Measurements from ENCODE around the gene OR5K2.

- TF ChIP-seq, protein P1, sequence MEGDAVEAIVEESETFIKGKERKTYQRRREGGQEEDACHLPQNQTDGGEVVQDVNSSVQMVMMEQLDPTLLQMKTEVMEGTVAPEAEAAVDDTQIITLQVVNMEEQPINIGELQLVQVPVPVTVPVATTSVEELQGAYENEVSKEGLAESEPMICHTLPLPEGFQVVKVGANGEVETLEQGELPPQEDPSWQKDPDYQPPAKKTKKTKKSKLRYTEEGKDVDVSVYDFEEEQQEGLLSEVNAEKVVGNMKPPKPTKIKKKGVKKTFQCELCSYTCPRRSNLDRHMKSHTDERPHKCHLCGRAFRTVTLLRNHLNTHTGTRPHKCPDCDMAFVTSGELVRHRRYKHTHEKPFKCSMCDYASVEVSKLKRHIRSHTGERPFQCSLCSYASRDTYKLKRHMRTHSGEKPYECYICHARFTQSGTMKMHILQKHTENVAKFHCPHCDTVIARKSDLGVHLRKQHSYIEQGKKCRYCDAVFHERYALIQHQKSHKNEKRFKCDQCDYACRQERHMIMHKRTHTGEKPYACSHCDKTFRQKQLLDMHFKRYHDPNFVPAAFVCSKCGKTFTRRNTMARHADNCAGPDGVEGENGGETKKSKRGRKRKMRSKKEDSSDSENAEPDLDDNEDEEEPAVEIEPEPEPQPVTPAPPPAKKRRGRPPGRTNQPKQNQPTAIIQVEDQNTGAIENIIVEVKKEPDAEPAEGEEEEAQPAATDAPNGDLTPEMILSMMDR (IDR thresholded peaks at IDR 0.05; ENCODE audit: poor library complexity, severe bottlenecking), result no peak
- no peak for TF ChIP-seq SMC3 (conservative IDR thresholded peaks at IDR 0.05; ENCODE audit: poor library complexity)
- TF ChIP-seq TAF1 (IDR thresholded peaks at IDR 0.05; ENCODE audit: low read depth), result no peak
- no peak for TF ChIP-seq REST (IDR thresholded peaks at IDR 0.05; ENCODE audit: borderline replicate concordance)
- no peak for TF ChIP-seq POLR2AphosphoS5 (IDR thresholded peaks at IDR 0.05)
- no peak for TF ChIP-seq EZH2 (IDR thresholded peaks at IDR 0.05; ENCODE audit: borderline replicate concordance, insufficient read depth, low read length, poor library complexity, severe bottlenecking)
- TF ChIP-seq MXI1 (conservative IDR thresholded peaks at IDR 0.05; ENCODE audit: poor library complexity, severe bottlenecking), result no peak
These were observed 21.9 kb downstream of the OR5K2 start for GRCh38 chr3:98519351-98519750.
